Measurements from ENCODE around the gene PROCR. TPM values are rescaled to one million over a fixed set of nuclear protein-coding genes. Genes with fewer than 3 reads are reported as not detected.

The PROCR gene
- polyA plus RNA-seq, 3 donors: 0.43 to 1.1 (median 0.90) TPM

- 6% methylated on average over 5 of the region's 9 CpGs for WGBS (ENCODE audit: insufficient coverage)
- H2AFZ ChIP-seq (ENCODE audit: insufficient read depth, low read depth, low read length, poor library complexity, severe bottlenecking): no peak overlapping the region
- peak overlapping the region; percentile 67 to 72 for H3K4me3 Mint-ChIP-seq
- no peak overlapping the region for H3K9ac ChIP-seq (ENCODE audit: insufficient read depth, low read length, poor library complexity, severe bottlenecking)
- peaks cover 36 to 44% of the 10 kb centered on the region in 2 donors for H3K27me3 ChIP-seq (ENCODE audit: control insufficient read depth in 2 of 2, insufficient read depth in 2 of 2, low read length in 2 of 2)
- H3K27ac ChIP-seq (ENCODE audit: low read depth in 1 of 2, low read length in 2 of 2): no peak overlapping the region
- H4K20me1 ChIP-seq (ENCODE audit: insufficient read depth, low read length): peaks cover 19% of the 10 kb centered on the region
- H3K4me1 ChIP-seq (ENCODE audit: control insufficient read depth in 1 of 2, insufficient read depth in 2 of 2, low read length in 2 of 2): peaks cover 2 to 5% of the 10 kb centered on the region in 2 donors
- no peak overlapping the region for H3K4me3 ChIP-seq (replicated peaks in 1 of 3; ENCODE audit: low read depth in 2 of 3, low read length in 3 of 3)
- H3K4me2 ChIP-seq (replicated peaks; ENCODE audit: extremely low read depth, low read length, poor library complexity, severe bottlenecking): no peak overlapping the region
- intact Hi-C loops (cut with micrococcal nuclease): no loop called here
- H3K79me2 ChIP-seq (ENCODE audit: insufficient read depth, low read length): no peaks in the 10 kb centered on the region
- peaks cover 0 to 4% of the 10 kb centered on the region in 2 donors for H3K9me3 ChIP-seq (replicated peaks in 1 of 2; ENCODE audit: control insufficient read depth in 1 of 2, insufficient read depth in 1 of 2, low read length in 2 of 2)
- H3K4me1 Mint-ChIP-seq: peaks cover 13% of the 10 kb centered on the region
- peaks cover 0 to 16% (median 10%) of the 10 kb centered on the region in 7 donors for H3K9me3 Mint-ChIP-seq
- H3K27ac Mint-ChIP-seq: peak overlapping the region in 1 of 7 donors; percentile 2
- H3K36me3 ChIP-seq (replicated peaks in 1 of 2; ENCODE audit: control insufficient read depth in 1 of 2, insufficient read depth in 2 of 2, low read length in 2 of 2): no peaks in the 10 kb centered on the region
- no peak for DNase-seq
- H3K27me3 Mint-ChIP-seq (ENCODE audit: low read depth in 3 of 3): peaks cover 35 to 45% (median 44%) of the 10 kb centered on the region in 3 donors
- peaks cover 18 to 30% of the 10 kb centered on the region in 2 donors for H3K36me3 Mint-ChIP-seq
- no peak for TF ChIP-seq CTCF (IDR thresholded peaks at IDR 0.05)
Measured at GRCh38 chr20:35225319-35226125, 53.6 kb downstream of the PROCR start.

- H3K9me3 Mint-ChIP-seq: peaks cover 0 to 16% (median 10%) of the 10 kb centered on the region in 7 donors
- H3K27ac Mint-ChIP-seq: peak within 1 kb of the TSS in 1 of 7 donors; percentile 2
- peaks cover 26 to 37% of the 10 kb centered on the region in 2 donors for H3K36me3 Mint-ChIP-seq
- peaks cover 13% of the 10 kb centered on the region for H3K4me1 Mint-ChIP-seq
- Histone ChIP-seq H3K9me3 (replicated peaks in 1 of 2; ENCODE audit: control insufficient read depth in 1 of 2, insufficient read depth in 1 of 2, low read length in 2 of 2) (peaks cover 0 to 4% of the 10 kb centered on the region in 2 donors), H4K20me1 (ENCODE audit: insufficient read depth, low read length) (peaks cover 19% of the 10 kb centered on the region), H2AFZ (ENCODE audit: insufficient read depth, low read depth, low read length, poor library complexity, severe bottlenecking) (no peak within 1 kb of the TSS), H3K4me3 (replicated peaks in 1 of 3; ENCODE audit: low read depth in 2 of 3, low read length in 3 of 3) (peak within 1 kb of the TSS in 1 of 3 experiments; percentile 30), H3K9ac (ENCODE audit: insufficient read depth, low read length, poor library complexity, severe bottlenecking) (no peak within 1 kb of the TSS), H3K79me2 (ENCODE audit: insufficient read depth, low read length) (no peaks in the 10 kb centered on the region), H3K4me1 (ENCODE audit: control insufficient read depth in 1 of 2, insufficient read depth in 2 of 2, low read length in 2 of 2) (peaks cover 2 to 5% of the 10 kb centered on the region in 2 donors), H3K36me3 (replicated peaks in 1 of 2; ENCODE audit: control insufficient read depth in 1 of 2, insufficient read depth in 2 of 2, low read length in 2 of 2) (no peaks in the 10 kb centered on the region), H3K27me3 (ENCODE audit: control insufficient read depth in 2 of 2, insufficient read depth in 2 of 2, low read length in 2 of 2) (peaks cover 36 to 44% of the 10 kb centered on the region in 2 donors), H3K27ac (ENCODE audit: low read depth in 1 of 2, low read length in 2 of 2) (no peak within 1 kb of the TSS), H3K4me2 (replicated peaks; ENCODE audit: extremely low read depth, low read length, poor library complexity, severe bottlenecking) (peak within 1 kb of the TSS; percentile 39)
- DNase-seq: no peak
- no peak for TF ChIP-seq CTCF (IDR thresholded peaks at IDR 0.05)
- H3K4me3 Mint-ChIP-seq: peak within 1 kb of the TSS; percentile 69 to 91
- peaks cover 35 to 45% (median 44%) of the 10 kb centered on the region in 3 donors for H3K27me3 Mint-ChIP-seq (ENCODE audit: low read depth in 3 of 3)
- intact Hi-C loops (cut with micrococcal nuclease): no loop called here
- 1% methylated on average over 59 of the region's 70 CpGs for WGBS (ENCODE audit: insufficient coverage)
Measured at GRCh38 chr20:35226126-35226883, 54.4 kb downstream of the PROCR start, which contains the start of gene MMP24. MMP24 (plus strand) TSS chr20:35226690; CDS start chr20:35226739, 49 bp downstream.

Data from CD14-positive monocyte (primary cell).